Measurements from ENCODE around the gene PQBP1.

DNA sequence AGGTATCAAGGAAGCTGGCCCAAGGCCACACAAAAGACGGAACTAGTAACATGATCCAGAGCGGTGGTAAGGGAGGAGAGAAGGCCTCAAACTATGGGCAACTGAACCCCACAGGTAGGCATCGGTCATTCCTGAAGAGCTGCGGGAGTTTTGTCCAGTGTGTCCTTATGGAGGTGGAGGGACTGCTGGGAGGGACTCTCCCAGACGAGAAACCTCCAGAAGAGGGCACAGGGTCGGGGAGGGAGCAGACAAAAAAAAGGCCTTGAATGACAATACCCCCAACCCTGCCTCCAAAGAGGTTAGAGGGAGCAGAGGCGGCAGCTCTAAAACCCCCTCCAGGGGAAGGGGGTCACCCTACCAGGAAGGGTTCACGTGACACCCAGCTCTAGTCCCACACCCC, 6.5 kb downstream of the PQBP1 start:
- no peak for TF ChIP-seq POLR2A (IDR thresholded peaks at IDR 0.05)
- TF ChIP-seq, protein P1, sequence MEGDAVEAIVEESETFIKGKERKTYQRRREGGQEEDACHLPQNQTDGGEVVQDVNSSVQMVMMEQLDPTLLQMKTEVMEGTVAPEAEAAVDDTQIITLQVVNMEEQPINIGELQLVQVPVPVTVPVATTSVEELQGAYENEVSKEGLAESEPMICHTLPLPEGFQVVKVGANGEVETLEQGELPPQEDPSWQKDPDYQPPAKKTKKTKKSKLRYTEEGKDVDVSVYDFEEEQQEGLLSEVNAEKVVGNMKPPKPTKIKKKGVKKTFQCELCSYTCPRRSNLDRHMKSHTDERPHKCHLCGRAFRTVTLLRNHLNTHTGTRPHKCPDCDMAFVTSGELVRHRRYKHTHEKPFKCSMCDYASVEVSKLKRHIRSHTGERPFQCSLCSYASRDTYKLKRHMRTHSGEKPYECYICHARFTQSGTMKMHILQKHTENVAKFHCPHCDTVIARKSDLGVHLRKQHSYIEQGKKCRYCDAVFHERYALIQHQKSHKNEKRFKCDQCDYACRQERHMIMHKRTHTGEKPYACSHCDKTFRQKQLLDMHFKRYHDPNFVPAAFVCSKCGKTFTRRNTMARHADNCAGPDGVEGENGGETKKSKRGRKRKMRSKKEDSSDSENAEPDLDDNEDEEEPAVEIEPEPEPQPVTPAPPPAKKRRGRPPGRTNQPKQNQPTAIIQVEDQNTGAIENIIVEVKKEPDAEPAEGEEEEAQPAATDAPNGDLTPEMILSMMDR (IDR thresholded peaks at IDR 0.05) = no peak
